ENCODE measurements around the gene BEGAIN.

BEGAIN gene

GRCh38 chr14:100621806-100622205 is 34.6 kb upstream of the BEGAIN start:
- TF ChIP-seq, protein P1, sequence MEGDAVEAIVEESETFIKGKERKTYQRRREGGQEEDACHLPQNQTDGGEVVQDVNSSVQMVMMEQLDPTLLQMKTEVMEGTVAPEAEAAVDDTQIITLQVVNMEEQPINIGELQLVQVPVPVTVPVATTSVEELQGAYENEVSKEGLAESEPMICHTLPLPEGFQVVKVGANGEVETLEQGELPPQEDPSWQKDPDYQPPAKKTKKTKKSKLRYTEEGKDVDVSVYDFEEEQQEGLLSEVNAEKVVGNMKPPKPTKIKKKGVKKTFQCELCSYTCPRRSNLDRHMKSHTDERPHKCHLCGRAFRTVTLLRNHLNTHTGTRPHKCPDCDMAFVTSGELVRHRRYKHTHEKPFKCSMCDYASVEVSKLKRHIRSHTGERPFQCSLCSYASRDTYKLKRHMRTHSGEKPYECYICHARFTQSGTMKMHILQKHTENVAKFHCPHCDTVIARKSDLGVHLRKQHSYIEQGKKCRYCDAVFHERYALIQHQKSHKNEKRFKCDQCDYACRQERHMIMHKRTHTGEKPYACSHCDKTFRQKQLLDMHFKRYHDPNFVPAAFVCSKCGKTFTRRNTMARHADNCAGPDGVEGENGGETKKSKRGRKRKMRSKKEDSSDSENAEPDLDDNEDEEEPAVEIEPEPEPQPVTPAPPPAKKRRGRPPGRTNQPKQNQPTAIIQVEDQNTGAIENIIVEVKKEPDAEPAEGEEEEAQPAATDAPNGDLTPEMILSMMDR (IDR thresholded peaks at IDR 0.05; ENCODE audit: insufficient read depth, low read length, missing control alignments), result no peak
- no peak overlapping the region for H3K4me3 ChIP-seq (ENCODE audit: low read depth, low read length)
- ChIA-PET POLR2A (no interaction called here), CTCF (no interaction called here)
- no peak for DNase-seq (ENCODE audit: low read depth, low spot score)

DNA sequence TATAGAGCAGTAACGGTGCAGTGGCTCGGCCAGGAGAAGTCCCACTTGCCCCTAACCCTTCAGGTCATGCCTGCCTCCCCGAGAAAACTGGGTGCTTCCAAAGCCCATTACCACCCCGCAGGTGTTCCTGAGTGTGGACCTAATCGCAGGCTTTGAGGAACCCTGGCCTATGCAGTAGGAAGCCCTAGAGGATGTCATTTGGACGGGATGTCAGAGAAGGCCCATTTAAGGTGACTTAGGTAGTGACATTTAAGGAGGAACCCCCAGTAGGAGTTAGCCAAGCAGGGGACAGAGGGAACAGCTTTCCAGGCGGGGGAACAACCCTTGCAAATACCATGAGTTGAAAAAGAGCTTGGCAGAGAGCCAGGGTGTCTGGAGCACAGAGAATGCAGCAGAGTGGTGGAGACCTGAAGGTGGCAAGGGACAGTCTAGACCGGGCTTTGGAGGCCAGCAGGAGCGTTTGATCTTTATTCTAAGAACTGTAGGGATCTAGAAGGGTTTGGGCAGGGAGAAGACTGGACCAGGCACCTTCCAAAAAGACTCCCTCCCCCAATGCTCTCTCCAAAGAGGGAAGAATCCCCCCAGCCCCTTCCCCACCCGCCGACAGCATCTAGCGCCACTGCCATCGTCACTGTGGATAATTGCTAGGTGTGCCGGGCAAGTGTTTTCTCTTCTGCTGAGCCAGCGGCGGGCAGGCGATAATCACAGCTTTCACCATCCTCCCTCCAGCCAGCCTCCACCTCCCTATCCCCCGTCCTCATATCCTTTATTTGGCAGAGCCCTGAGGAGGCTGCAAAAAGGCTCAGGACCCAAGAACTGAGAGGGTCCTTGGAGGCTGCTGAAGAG is 33.3 kb upstream of the BEGAIN start:
- ChIA-PET CTCF (no interaction called here), POLR2A (no interaction called here)
- DNase-seq (ENCODE audit: low read depth, low spot score), result no peak
- TF ChIP-seq, protein P1 (IDR thresholded peaks at IDR 0.05; ENCODE audit: insufficient read depth, low read length, missing control alignments), result no peak
- no peak overlapping the region for H3K4me3 ChIP-seq (ENCODE audit: low read depth, low read length)

DNA sequence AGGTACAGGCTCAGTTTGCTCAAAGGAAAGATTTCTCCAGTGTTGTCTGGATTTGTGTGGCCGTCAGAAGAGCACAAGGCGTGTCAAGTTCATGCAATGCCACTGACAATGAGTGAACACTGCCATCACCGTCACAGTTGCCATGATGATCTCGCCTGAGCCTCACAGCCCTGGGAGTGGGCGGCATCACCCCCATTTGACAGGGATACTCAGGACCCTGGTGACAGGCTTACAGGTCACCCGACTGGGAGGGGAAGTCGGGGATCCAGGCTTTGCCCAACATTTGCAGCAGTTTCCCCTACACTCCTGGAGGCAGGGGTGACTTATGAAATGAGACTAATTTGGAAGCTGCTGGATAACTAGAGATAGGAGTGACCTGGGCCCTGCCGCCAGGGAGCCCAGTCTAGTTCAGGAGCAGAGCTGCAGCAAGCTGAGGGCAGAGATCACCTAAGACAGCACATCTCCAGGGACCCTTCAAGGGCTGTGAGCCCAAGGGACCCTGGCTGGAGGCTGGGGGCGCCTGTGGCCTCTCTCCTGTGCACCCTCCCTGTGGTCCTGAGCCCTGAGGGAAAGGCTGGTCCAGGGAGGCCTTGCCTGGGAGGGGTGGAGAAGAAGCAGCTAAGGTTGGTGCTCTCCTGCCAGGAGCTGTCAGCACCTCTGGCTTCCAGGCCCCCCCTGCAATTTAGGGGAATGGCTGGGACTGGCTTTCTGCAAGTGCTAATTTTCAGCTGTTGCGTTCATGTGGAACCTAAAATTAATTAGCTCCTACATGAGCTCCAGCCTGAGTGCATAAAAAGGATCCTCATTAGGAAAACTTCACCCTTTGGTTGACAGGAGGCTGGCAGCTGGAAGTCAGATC is 32.4 kb upstream of the BEGAIN start:
- H3K4me3 ChIP-seq (ENCODE audit: low read depth, low read length), result no peak overlapping the region
- no peak for DNase-seq (ENCODE audit: low read depth, low spot score)
- ChIA-PET POLR2A (no interaction called here), CTCF (no interaction called here)
- TF ChIP-seq, protein P1 (IDR thresholded peaks at IDR 0.05; ENCODE audit: insufficient read depth, low read length, missing control alignments), result no peak

DNA sequence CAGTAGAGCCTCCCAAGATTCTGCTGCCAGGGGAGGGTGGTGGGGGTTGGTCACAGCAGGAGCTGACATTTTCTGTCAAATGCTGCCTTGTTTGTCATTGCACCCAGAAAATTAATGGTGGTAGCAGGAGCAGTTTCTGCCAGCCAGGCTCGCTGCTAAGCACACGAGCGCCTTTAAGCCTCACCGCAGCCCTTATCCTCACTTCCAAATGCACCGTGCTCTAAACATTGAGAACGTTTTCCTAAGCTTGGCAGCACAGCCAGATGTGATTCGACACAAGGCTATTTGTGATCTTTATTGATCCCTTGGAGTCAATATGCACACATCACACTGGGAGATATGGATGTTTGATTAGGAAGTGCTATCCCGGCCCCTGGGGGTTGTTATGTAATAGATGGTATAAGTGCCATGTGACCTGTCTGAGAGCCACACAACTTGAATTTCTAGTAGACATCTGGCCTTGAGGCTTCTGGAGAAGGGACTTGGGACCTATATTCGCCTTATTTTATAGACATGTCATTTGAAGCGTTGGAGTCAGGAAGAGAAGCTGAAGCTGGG is 31.6 kb upstream of the BEGAIN start:
- no peak for DNase-seq (ENCODE audit: low read depth, low spot score)
- POLR2A ChIA-PET, result no interaction called here
- no peak overlapping the region for H3K4me3 ChIP-seq (ENCODE audit: low read depth, low read length)
- CTCF ChIA-PET, result no interaction called here
- TF ChIP-seq, protein P1 (IDR thresholded peaks at IDR 0.05; ENCODE audit: insufficient read depth, low read length, missing control alignments), result no peak

GRCh38 chr14:100618318-100618693 is 31.1 kb upstream of the BEGAIN start:
- ChIA-PET CTCF (interaction anchor here (1.8 to 1.9 kb wide), 2 partner anchors 201 to 234 kb away, joined by 5 to 9 read pairs; no protein-coding TSS in a partner anchor), POLR2A (no interaction called here)
- no peak overlapping the region for H3K4me3 ChIP-seq (ENCODE audit: low read depth, low read length)
- DNase-seq (ENCODE audit: low read depth, low spot score), result no peak
- TF ChIP-seq, protein P1 (IDR thresholded peaks at IDR 0.05; ENCODE audit: insufficient read depth, low read length, missing control alignments), result no peak
